ENCODE results near the gene ANKS4B. TPM values are rescaled to one million over a fixed set of nuclear protein-coding genes. Genes with fewer than 3 reads are reported as not detected.

Gene ANKS4B
- total and polyA plus RNA-seq, 2 donors from 2014 or later: 1.4 to 9.7 TPM

GRCh38 chr16:21235199-21235585 is 1.7 kb downstream of the ANKS4B start:
- Histone ChIP-seq H3K27me3 (ENCODE audit: control insufficient read depth, insufficient read depth, low read length) (no peaks in the 10 kb centered on the region), H3K27ac (ENCODE audit: low read depth in 2 of 2, low read length in 2 of 2) (peak overlapping the region in 1 of 2 donors; percentile 67), H3K9me3 (ENCODE audit: control insufficient read depth in 2 of 3, insufficient read depth in 1 of 3, low read length in 3 of 3) (no peaks in the 10 kb centered on the region), H3K9ac (ENCODE audit: low read length in 3 of 3) (peak overlapping the region in 1 of 3 donors; percentile 55), H3K36me3 (ENCODE audit: control insufficient read depth in 2 of 3, insufficient read depth in 3 of 3, low read length in 3 of 3) (no peaks in the 10 kb centered on the region), H3K4me3 (ENCODE audit: low read length in 3 of 3) (peak overlapping the region in 2 of 3 donors; percentile 71 to 92), H3K4me1 (ENCODE audit: control insufficient read depth in 2 of 3, insufficient read depth in 2 of 3, low read depth in 1 of 3, low read length in 3 of 3) (peaks cover 0 to 14% (median 0%) of the 10 kb centered on the region in 3 donors)
- TF ChIP-seq, protein P1, sequence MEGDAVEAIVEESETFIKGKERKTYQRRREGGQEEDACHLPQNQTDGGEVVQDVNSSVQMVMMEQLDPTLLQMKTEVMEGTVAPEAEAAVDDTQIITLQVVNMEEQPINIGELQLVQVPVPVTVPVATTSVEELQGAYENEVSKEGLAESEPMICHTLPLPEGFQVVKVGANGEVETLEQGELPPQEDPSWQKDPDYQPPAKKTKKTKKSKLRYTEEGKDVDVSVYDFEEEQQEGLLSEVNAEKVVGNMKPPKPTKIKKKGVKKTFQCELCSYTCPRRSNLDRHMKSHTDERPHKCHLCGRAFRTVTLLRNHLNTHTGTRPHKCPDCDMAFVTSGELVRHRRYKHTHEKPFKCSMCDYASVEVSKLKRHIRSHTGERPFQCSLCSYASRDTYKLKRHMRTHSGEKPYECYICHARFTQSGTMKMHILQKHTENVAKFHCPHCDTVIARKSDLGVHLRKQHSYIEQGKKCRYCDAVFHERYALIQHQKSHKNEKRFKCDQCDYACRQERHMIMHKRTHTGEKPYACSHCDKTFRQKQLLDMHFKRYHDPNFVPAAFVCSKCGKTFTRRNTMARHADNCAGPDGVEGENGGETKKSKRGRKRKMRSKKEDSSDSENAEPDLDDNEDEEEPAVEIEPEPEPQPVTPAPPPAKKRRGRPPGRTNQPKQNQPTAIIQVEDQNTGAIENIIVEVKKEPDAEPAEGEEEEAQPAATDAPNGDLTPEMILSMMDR (IDR thresholded peaks at IDR 0.05; ENCODE audit: borderline replicate concordance, extremely low read depth, insufficient read depth): no peak
- DNase-seq (no peak), FAIRE-seq (no peak)
- intact Hi-C loops (cut with DNase I): no loop called here

DNA sequence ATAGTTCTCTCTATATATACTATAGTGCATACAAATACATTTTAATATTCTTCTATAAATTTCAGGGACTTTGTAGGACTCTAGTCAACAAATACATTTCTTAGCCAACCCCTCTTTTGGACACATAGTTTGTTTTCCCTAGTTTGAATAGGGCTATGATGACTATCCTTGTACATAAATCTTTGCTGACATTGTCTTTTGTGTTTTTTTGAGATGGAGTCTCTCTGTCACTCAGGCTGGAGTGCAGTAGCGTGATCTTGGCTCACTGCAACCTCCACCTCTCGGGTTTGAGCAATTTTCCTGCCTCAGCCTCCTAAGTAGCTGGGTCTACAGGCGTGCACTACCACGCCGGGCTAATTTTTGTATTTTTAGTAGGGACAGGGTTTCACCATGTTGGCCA is 3.3 kb downstream of the ANKS4B start:
- Histone ChIP-seq H3K36me3 (ENCODE audit: control insufficient read depth in 2 of 3, insufficient read depth in 3 of 3, low read length in 3 of 3) (peaks cover 0 to 5% (median 0%) of the 10 kb centered on the region in 3 donors), H3K4me1 (ENCODE audit: control insufficient read depth in 2 of 3, insufficient read depth in 2 of 3, low read depth in 1 of 3, low read length in 3 of 3) (peaks cover 0 to 7% (median 0%) of the 10 kb centered on the region in 3 donors), H3K4me3 (ENCODE audit: low read length in 3 of 3) (no peak overlapping the region), H3K9me3 (ENCODE audit: control insufficient read depth in 2 of 3, insufficient read depth in 1 of 3, low read length in 3 of 3) (no peaks in the 10 kb centered on the region), H3K27ac (ENCODE audit: low read depth in 2 of 2, low read length in 2 of 2) (no peak overlapping the region), H3K9ac (ENCODE audit: low read length in 3 of 3) (no peak overlapping the region), H3K27me3 (ENCODE audit: control insufficient read depth, insufficient read depth, low read length) (no peaks in the 10 kb centered on the region)
- intact Hi-C loops (cut with DNase I): no loop called here
- DNase-seq (no peak), FAIRE-seq (no peak)
- TF ChIP-seq, protein P1 (IDR thresholded peaks at IDR 0.05; ENCODE audit: borderline replicate concordance, extremely low read depth, insufficient read depth): no peak

GRCh38 chr16:21239646-21240045 is 6.1 kb downstream of the ANKS4B start:
- Histone ChIP-seq H3K36me3 (ENCODE audit: control insufficient read depth in 2 of 3, insufficient read depth in 3 of 3, low read length in 3 of 3) (peaks cover 0 to 5% (median 0%) of the 10 kb centered on the region in 3 donors), H3K9ac (ENCODE audit: low read length in 3 of 3) (no peak overlapping the region), H3K27ac (ENCODE audit: low read depth in 2 of 2, low read length in 2 of 2) (no peak overlapping the region), H3K27me3 (ENCODE audit: control insufficient read depth, insufficient read depth, low read length) (no peaks in the 10 kb centered on the region), H3K4me1 (ENCODE audit: control insufficient read depth in 2 of 3, insufficient read depth in 2 of 3, low read depth in 1 of 3, low read length in 3 of 3) (no peaks in the 10 kb centered on the region), H3K9me3 (ENCODE audit: control insufficient read depth in 2 of 3, insufficient read depth in 1 of 3, low read length in 3 of 3) (no peaks in the 10 kb centered on the region), H3K4me3 (ENCODE audit: low read length in 3 of 3) (no peak overlapping the region)
- TF ChIP-seq, protein P1 (IDR thresholded peaks at IDR 0.05; ENCODE audit: borderline replicate concordance, extremely low read depth, insufficient read depth): no peak
- intact Hi-C loops (cut with DNase I): no loop called here
- no peak for DNase-seq
- no peak for FAIRE-seq

DNA sequence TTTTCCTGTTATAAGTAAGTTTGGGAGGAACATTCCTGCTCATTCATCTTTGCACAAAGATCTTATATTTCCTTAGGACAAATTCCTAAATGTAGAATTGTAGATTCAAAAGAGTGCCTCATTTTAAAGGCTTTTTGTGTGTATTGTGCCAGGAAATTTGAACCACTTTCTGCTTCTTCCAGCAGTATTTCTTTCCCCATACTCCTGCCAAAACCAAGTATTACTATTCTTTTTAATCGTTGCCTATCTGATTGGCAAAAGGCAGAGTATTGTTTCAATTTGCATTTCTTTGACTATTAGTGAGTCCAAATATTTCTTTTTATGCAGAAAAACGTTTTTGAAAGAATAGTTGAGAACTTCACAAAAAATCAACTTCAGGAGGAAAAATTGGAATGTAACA is 9.3 kb downstream of the ANKS4B start:
- Histone ChIP-seq H3K4me3 (ENCODE audit: low read length in 3 of 3) (no peak overlapping the region), H3K4me1 (ENCODE audit: control insufficient read depth in 2 of 3, insufficient read depth in 2 of 3, low read depth in 1 of 3, low read length in 3 of 3) (no peaks in the 10 kb centered on the region), H3K27me3 (ENCODE audit: control insufficient read depth, insufficient read depth, low read length) (no peaks in the 10 kb centered on the region), H3K27ac (ENCODE audit: low read depth in 2 of 2, low read length in 2 of 2) (no peak overlapping the region), H3K9me3 (ENCODE audit: control insufficient read depth in 2 of 3, insufficient read depth in 1 of 3, low read length in 3 of 3) (no peaks in the 10 kb centered on the region), H3K9ac (ENCODE audit: low read length in 3 of 3) (no peak overlapping the region), H3K36me3 (ENCODE audit: control insufficient read depth in 2 of 3, insufficient read depth in 3 of 3, low read length in 3 of 3) (peaks cover 0 to 5% (median 0%) of the 10 kb centered on the region in 3 donors)
- no peak for DNase-seq
- TF ChIP-seq, protein P1 (IDR thresholded peaks at IDR 0.05; ENCODE audit: borderline replicate concordance, extremely low read depth, insufficient read depth): no peak
- intact Hi-C loops (cut with DNase I): no loop called here
- FAIRE-seq: no peak
